CD4-positive, alpha-beta T cell treated with Interleukin-1 beta for 1 hour (primary cell): ENCODE data around the gene SLC11A2.
"Not testable (repeated sequence)": the region's sequence is repeated elsewhere in the genome, so short reads cannot be mapped to it uniquely, and the experiment has no call there.

Source experiments
- DNase-seq, 2 donors: peaks; one replicate each; pipeline ENCODE4 v3.0.0-alpha.2; 2020 to 2022

Gene SLC11A2

DNA sequence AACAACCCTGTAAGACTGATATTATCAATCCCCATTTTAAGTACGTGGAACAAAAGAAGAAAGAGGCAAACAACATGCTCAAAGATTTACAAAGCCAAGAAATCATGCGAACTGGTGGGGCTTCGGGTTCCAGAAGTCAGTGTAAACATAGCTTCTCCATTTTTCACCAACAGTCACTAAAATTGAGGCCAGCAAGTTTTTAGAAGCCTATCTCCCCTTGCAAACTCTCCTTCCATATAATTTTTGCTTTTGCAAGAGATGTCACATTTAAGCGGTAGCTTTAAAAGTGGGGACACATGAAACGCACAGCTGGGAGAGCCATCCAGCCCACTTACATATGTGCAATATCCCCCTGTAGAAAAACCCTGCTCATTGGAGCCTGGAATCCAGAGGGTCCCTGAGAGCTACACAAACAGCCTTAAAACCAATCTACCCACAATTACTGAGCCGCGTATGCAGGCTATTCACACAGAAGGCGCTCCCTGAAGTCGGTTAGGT is 797 bp downstream of the SLC11A2 start:
- no peak for DNase-seq

GRCh38 chr12:51023625-51024382 is 2.4 kb downstream of the SLC11A2 start:
- no peak for DNase-seq

- no peak for DNase-seq
Measured at GRCh38 chr12:51021694-51022093, 4.5 kb downstream of the SLC11A2 start.

DNA sequence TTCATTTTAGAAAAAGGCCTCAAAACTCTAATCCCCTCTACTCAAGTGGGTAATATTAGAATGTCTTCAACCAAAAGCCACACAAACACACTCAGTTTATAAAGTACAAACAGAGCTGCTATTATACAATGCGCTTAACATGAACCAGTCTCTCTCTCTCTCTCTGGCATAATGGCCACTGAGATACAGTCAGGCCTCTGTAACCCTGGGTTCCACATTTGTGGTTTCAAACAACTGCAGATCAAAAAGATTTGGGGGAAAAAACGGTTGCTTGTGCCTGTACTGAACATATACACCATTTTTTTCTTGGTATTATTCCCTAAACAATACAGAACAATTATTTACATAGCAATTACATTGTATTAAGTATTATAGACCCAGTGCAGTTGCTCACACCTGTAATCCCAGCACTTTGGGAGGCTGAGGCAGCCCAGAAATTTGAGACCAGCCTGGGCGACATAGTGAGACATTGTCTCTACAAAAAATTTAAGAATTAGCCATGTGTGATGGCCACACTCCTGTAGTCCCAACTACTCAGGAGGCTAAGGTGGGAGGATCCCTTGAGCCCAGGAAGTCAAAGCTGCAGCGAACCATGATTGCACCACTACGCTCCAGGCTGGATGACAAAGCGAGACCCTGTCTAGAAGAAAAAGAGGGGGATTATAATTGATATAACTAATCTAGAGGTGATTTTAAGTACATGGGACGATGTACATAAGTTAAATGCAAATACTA is 5.6 kb downstream of the SLC11A2 start:
- no peak for DNase-seq

DNA sequence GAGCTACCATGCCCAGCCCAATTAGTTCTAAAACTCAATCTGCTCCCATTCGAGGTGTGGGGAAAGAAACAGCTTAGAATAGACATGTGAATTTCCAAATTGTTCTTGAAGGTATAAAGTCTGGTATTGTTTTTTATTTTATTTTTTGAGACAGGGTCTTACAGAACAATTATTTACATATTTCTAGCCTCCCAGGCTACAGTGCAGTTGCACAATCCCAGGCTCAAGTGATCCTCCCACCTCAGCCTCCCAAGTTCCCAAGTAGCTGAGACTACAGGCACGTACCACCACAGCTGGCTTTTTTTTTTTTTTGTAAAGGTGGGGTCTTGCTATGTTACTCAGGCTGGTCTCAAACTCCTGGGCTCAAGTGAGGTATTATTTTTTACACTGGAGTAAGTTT is 6.3 kb downstream of the SLC11A2 start:
- no peak for DNase-seq

GRCh38 chr12:51018956-51019355 is 7.2 kb downstream of the SLC11A2 start:
- DNase-seq: no peak

- no peak for DNase-seq
Measured at GRCh38 chr12:51017452-51017851, 8.7 kb downstream of the SLC11A2 start.

DNA sequence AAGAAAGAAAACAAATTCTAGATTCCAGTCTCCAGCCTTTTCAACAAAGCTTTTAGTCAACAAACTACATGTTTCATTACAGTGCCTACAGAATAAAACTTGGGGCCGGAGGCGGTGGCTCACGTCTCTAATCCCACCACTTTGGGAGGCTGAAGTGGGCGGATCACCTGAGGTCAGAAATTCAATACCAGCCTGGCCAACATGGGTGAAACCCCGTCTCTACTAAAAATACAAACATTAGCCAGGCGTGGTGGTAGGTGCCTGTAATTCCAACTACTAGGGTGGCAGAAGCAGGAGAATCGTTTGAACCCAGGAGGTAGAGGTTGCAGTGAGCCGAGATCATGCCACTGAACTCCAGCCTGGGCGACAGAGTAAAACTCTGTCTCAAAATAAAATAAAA is 11.7 kb downstream of the SLC11A2 start:
- not testable (repeated sequence) for DNase-seq

- no peak for DNase-seq
Measured at GRCh38 chr12:51013441-51013840, 12.7 kb downstream of the SLC11A2 start.

DNA sequence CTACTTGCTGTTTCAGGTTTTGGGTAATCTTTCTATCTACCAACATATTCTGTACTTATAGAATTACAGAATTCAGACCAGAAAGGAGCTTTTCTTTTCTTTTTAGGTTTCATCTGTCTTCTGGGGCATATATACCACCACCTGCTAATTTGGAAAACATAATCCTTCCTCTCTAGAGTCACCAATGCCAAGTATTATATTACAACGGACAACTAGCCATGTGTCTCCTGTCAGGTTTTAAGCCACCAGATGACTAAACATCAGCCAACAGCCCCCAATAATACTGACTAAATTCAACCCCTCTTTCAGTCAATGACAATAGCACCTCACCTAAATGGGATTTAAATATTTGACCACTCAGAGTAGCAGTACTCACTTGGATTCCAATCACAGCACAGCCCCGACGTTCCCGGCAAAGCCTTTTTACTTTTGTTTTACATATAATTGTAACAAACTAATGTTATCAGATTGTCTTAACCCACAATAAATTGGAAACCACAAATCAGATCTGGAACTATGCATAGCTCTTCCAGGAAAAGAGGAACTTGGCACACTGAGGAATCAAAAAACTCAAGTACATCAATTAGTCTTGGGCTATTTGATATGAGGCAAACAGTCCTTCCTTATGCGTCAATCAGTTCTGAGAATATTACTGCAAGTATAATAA is 13.5 kb downstream of the SLC11A2 start:
- DNase-seq: no peak

- no peak for DNase-seq
Measured at GRCh38 chr12:51011955-51012354, 14.2 kb downstream of the SLC11A2 start.

DNA sequence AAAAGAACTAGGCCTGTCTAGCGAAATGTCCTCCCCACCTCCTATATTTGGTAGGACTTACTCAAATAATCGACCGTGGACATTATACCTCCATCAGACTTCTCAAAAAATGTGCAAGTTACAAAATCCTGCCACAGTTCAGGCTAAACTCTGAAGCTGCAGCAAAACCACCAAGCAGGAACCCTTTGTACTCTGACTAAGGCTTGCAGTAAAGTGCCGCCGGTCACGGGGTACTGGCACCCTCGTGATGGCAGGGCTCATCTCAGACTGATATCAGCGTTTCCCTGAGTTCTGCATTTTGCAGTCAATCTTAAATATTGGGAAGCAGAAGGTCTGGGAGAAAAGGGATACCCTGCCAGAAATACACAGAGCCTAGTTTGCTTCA is 17.1 kb downstream of the SLC11A2 start:
- peak; percentile 46 to 67 for DNase-seq

GRCh38 chr12:51008329-51009055 is 17.7 kb downstream of the SLC11A2 start:
- no peak for DNase-seq

GRCh38 chr12:51005671-51006070 is 20.5 kb downstream of the SLC11A2 start:
- DNase-seq: no peak

- no peak for DNase-seq
Measured at GRCh38 chr12:51005030-51005429, 21.2 kb downstream of the SLC11A2 start.

DNA sequence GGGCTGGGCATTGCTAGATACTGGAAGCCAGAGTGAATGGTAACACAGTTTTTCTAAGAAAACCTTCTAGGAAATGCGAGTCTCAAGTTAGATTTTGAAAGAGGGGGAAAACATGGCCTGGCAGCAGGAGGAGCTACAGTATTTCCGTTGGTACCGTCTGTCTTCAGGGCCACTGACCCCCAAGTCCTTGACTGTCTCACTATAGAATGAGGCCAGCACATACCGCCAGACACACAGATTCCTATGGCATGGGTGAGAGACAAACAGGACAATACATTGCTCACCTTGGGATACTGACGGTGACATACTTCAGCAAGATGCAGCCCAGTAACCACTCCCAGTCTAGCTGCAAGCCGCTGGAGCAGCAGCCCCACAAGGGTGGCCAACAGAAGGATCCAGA is 21.7 kb downstream of the SLC11A2 start:
- DNase-seq: no peak

- no peak for DNase-seq
Measured at GRCh38 chr12:51001799-51002198, 24.4 kb downstream of the SLC11A2 start.

DNA sequence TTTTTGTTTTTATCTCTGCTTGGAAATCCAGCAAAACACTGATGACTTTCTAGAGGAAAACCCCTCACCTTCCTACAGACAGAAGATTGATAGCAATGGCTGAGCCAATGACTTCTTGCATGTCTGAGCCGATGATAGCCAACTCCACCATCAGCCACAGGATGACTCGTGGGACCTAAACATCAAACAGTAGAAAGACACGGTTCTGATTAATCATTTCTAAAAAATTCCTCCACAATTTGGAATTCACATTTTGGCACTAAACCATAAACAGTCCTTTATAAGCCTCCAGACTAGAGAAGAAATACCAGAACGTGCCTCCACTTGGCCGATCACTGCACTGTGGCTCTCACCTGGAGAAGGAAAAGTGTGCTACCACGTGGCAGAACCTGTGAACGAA is 25.9 kb downstream of the SLC11A2 start:
- DNase-seq: no peak

DNA sequence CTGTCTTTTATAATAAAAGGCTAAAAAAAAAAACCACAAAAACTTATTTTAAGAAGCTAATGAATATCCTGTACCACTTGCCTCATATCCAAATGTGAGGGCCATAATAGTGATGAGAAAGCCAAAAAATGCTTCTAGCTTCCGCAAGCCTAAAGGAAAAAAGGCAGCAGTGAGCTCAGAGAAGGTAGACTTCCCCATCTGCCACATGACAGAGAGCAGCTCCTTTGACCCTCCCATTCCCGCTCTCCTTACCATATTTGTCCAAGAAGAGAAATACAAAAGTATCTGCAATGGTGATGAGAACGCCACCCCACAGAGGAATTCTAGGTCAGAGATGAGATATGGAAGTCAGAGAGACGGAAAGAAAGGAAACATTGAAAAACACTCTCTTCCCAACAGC is 27.1 kb downstream of the SLC11A2 start:
- DNase-seq: no peak

- no peak for DNase-seq
Measured at GRCh38 chr12:50992819-50993218, 33.4 kb downstream of the SLC11A2 start.

- no peak for DNase-seq
Measured at GRCh38 chr12:50991291-50991690, 34.9 kb downstream of the SLC11A2 start.

- DNase-seq: no peak
Measured at GRCh38 chr12:50990791-50991190, 35.4 kb downstream of the SLC11A2 start.

- DNase-seq: no peak
Measured at GRCh38 chr12:50990147-50990727, 35.9 kb downstream of the SLC11A2 start.
